HepG2 (cell line): ENCODE results near the gene CD80. TPM values are rescaled to one million over a fixed set of nuclear protein-coding genes. Genes with fewer than 3 reads are reported as not detected.

Experiments used
- IKZF5 ChIP-seq: IDR thresholded peaks from 2 replicates; pipeline ENCODE4 v1.6.1; 2018; ENCODE audit warnings: missing genetic modification reagents, mild to moderate bottlenecking, missing compliant biosample characterization
- KAT7 ChIP-seq: IDR thresholded peaks from 2 replicates; pipeline ENCODE4 v1.6.1; 2018; ENCODE audit warnings: borderline replicate concordance, missing compliant biosample characterization
- MTERF4 ChIP-seq: sonication (generic); formaldehyde crosslinking; IDR thresholded peaks from 2 replicates; pipeline ENCODE4 v1.8.0; 2023; ENCODE audit warnings: mild to moderate bottlenecking, missing genetic modification reagents
- MTF1 ChIP-seq: sonication (generic); formaldehyde crosslinking; IDR thresholded peaks from 2 replicates; pipeline ENCODE4 v1.5.0; 2020; ENCODE audit warnings: missing genetic modification reagents
- MXD1 ChIP-seq: sonication (generic); formaldehyde crosslinking; IDR thresholded peaks from 2 replicates; pipeline ENCODE4 v1.4.0; 2020; ENCODE audit warnings: mild to moderate bottlenecking, missing genetic modification reagents
- PAWR ChIP-seq: sonication (generic); formaldehyde crosslinking; IDR thresholded peaks from 2 replicates; pipeline ENCODE4 v1.4.0; 2020; ENCODE audit warnings: missing genetic modification reagents, mild to moderate bottlenecking, borderline replicate concordance
- PHF20 ChIP-seq: sonication (generic); formaldehyde crosslinking; IDR thresholded peaks from 2 replicates; pipeline ENCODE4 v1.5.0; 2020; ENCODE audit warnings: mild to moderate bottlenecking, missing genetic modification reagents
- RFXANK ChIP-seq: IDR thresholded peaks from 2 replicates; pipeline ENCODE4 v1.6.1; 2016
- SMAD9 ChIP-seq: sonication (generic); formaldehyde crosslinking; IDR thresholded peaks from 2 replicates; pipeline ENCODE4 v1.5.1; 2020; ENCODE audit warnings: mild to moderate bottlenecking, missing genetic modification reagents
- TFAP4 ChIP-seq: sonication (generic); IDR thresholded peaks from 2 replicates; pipeline ENCODE4 v1.6.1; 2016; ENCODE audit warnings: low read depth, borderline replicate concordance
- THAP7 ChIP-seq: sonication (generic); formaldehyde crosslinking; IDR thresholded peaks from 2 replicates; pipeline ENCODE4 v1.8.1; 2023; ENCODE audit warnings: mild to moderate bottlenecking, missing genetic modification reagents
- WIZ ChIP-seq: sonication (generic); formaldehyde crosslinking; IDR thresholded peaks from 2 replicates; pipeline ENCODE4 v1.5.1; 2020; ENCODE audit warnings: mild to moderate bottlenecking, missing genetic modification reagents
- ZMAT3 ChIP-seq: sonication (generic); formaldehyde crosslinking; conservative IDR thresholded peaks from 2 replicates; pipeline ENCODE4 v1.7.0; 2021; ENCODE audit warnings: missing genetic modification reagents
- ZNF124 ChIP-seq: sonication (generic); formaldehyde crosslinking; IDR thresholded peaks from 2 replicates; pipeline ENCODE4 v1.4.0; 2020; ENCODE audit warnings: missing genetic modification reagents
- ZNF143 ChIP-seq: sonication (generic); formaldehyde crosslinking; IDR thresholded peaks from 2 replicates; pipeline ENCODE4 v1.4.0; 2020; ENCODE audit warnings: missing genetic modification reagents
- ZNF17 ChIP-seq: sonication (generic); formaldehyde crosslinking; IDR thresholded peaks from 2 replicates; pipeline ENCODE4 v1.5.0; 2020; ENCODE audit warnings: mild to moderate bottlenecking, missing genetic modification reagents
- ZNF224 ChIP-seq: sonication (generic); formaldehyde crosslinking; IDR thresholded peaks from 2 replicates; pipeline ENCODE4 v1.5.0; 2020; ENCODE audit warnings: mild to moderate bottlenecking, missing genetic modification reagents
- ZNF30 ChIP-seq: sonication (generic); formaldehyde crosslinking; IDR thresholded peaks from 2 replicates; pipeline ENCODE4 v1.5.0; 2020; ENCODE audit warnings: mild to moderate bottlenecking, missing genetic modification reagents
- ZNF362 ChIP-seq: sonication (generic); formaldehyde crosslinking; IDR thresholded peaks from 2 replicates; pipeline ENCODE4 v1.4.0; 2020; ENCODE audit warnings: missing genetic modification reagents, mild to moderate bottlenecking, borderline replicate concordance
- ZNF598 ChIP-seq: sonication (generic); formaldehyde crosslinking; IDR thresholded peaks from 2 replicates; pipeline ENCODE4 v1.5.1; 2020; ENCODE audit warnings: mild to moderate bottlenecking, missing genetic modification reagents, borderline replicate concordance
- ZNF607 ChIP-seq: sonication (generic); formaldehyde crosslinking; IDR thresholded peaks from 2 replicates; pipeline ENCODE4 v1.5.1; 2020; ENCODE audit warnings: missing genetic modification reagents, mild to moderate bottlenecking, borderline replicate concordance
- ZNF710 ChIP-seq: sonication (generic); formaldehyde crosslinking; IDR thresholded peaks from 2 replicates; pipeline ENCODE4 v1.5.0; 2020; ENCODE audit warnings: mild to moderate bottlenecking, missing genetic modification reagents, borderline replicate concordance
- polyA plus RNA-seq, 8 experiments: library from polyadenylated mRNA; depleted of rRNA in 3 of 8; stranded (reverse) in 7 of 8; unstranded in 1 of 8; fragments of >200 nt; fragmentation: Illumina TruSeq in 4 of 8; extraction: Trizol in 4 of 8; gene quantifications; 2 replicates each; pipeline versions ENCODE4 v1.2.1 to v1.2.3, GENCODE V29; 2011 to 2016; ENCODE audit warnings: low read depth in 4 of 8, missing spikeins in 1 of 8, mixed read lengths in 1 of 8; ENCODE audit not compliant: insufficient read depth in 1 of 8
- total RNA-seq, 5 experiments: library from RNA; depleted of rRNA; stranded (reverse); fragments of >200 nt; fragmentation: Illumina TruSeq; extraction: Trizol; gene quantifications; 2 replicates each; pipeline ENCODE4 v1.2.3, GENCODE V29; 2016; ENCODE audit warnings: low read depth in 1 of 5

The CD80 gene
- total and polyA plus RNA-seq, 2 of the 13 experiments (the other 11 are each of a cell fraction or from before 2014, with no cell fraction given): not detected

- TF ChIP-seq MTF1 (CRISPR knock-in tag): peak; percentile 95; the same call in 1 of the 2 replicates
- peak; percentile 89 for TF ChIP-seq ZNF598 (CRISPR knock-in tag)
- TF ChIP-seq THAP7 (CRISPR knock-in tag): no peak
- no peak for TF ChIP-seq ZMAT3 (CRISPR knock-in tag)
- peak; percentile 89 for TF ChIP-seq IKZF5
- 0 out of 2 replicates have a peak, but pooled peaks have one; percentile 62 for TF ChIP-seq ZNF710
- TF ChIP-seq ZNF224 (CRISPR knock-in tag): peak; percentile 91; the same call in 1 of the 2 replicates
- no peak for TF ChIP-seq ZNF30 (CRISPR knock-in tag)
- TF ChIP-seq ZNF143 (CRISPR knock-in tag): peak; percentile 80
- 0 out of 2 replicates have a peak, but pooled peaks have one; percentile 35 for TF ChIP-seq KAT7 (CRISPR knock-in tag)
- no peak for TF ChIP-seq WIZ (CRISPR knock-in tag)
- TF ChIP-seq MTERF4 (CRISPR knock-in tag): no peak
- TF ChIP-seq SMAD9: no peak
- TF ChIP-seq ZNF17 (CRISPR knock-in tag): no peak
- TF ChIP-seq ZNF362 (CRISPR knock-in tag): no peak
- peak; percentile 68; the same call in 1 of the 2 replicates for TF ChIP-seq MXD1 (CRISPR knock-in tag)
- no peak for TF ChIP-seq ZNF607 (CRISPR knock-in tag)
- TF ChIP-seq ZNF124: peak; percentile 72; the same call in 1 of the 2 replicates
- no peak for TF ChIP-seq TFAP4
- TF ChIP-seq PHF20: peak; percentile 92
- no peak for TF ChIP-seq PAWR (CRISPR knock-in tag)
- TF ChIP-seq RFXANK (CRISPR knock-in tag): peak; percentile 70; the same call in 1 of the 2 replicates
Measured at GRCh38 chr3:119498186-119499011, 61.0 kb downstream of the CD80 start, which contains the start of gene TIMMDC1 (continued).
